Measurements from ENCODE around the gene ZBTB38.

GRCh38 chr3:141401573-141402475 lies 33.5 kb downstream of the ZBTB38 start:
- TF ChIP-seq, protein P1, sequence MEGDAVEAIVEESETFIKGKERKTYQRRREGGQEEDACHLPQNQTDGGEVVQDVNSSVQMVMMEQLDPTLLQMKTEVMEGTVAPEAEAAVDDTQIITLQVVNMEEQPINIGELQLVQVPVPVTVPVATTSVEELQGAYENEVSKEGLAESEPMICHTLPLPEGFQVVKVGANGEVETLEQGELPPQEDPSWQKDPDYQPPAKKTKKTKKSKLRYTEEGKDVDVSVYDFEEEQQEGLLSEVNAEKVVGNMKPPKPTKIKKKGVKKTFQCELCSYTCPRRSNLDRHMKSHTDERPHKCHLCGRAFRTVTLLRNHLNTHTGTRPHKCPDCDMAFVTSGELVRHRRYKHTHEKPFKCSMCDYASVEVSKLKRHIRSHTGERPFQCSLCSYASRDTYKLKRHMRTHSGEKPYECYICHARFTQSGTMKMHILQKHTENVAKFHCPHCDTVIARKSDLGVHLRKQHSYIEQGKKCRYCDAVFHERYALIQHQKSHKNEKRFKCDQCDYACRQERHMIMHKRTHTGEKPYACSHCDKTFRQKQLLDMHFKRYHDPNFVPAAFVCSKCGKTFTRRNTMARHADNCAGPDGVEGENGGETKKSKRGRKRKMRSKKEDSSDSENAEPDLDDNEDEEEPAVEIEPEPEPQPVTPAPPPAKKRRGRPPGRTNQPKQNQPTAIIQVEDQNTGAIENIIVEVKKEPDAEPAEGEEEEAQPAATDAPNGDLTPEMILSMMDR (IDR thresholded peaks at IDR 0.05), result no peak
- TF ChIP-seq EZH2 (IDR thresholded peaks at IDR 0.05) (no peak), EZH2phosphoT487 (IDR thresholded peaks at IDR 0.05) (no peak)
